T-helper 22 cell (primary cell): ENCODE results near the gene DUSP7.

Experiments used
- DNase-seq: peaks from one replicate; pipeline ENCODE4 v3.0.0-alpha.2; 2020; ENCODE audit warnings: low read depth

Gene DUSP7

DNA sequence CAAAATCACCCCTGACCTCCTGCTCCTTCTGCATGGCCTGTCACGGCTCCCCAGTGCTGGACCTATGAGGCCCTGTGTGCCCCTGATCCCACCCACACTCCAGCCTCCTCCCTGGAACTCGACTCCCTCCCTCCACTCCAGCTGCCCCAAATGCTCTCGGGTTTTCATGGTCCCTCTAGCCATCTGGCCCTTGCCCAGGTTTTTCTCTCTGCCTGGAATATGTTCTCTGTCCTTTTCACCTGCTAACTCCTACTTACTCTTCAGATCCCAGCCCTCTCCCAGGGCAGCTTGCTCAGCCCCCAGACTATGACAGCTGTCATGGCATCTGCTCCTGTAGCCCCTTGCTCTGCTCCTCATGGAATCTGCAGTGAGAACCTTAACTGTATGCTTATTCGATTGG is 30.3 kb downstream of the DUSP7 start:
- DNase-seq, result no peak

DNA sequence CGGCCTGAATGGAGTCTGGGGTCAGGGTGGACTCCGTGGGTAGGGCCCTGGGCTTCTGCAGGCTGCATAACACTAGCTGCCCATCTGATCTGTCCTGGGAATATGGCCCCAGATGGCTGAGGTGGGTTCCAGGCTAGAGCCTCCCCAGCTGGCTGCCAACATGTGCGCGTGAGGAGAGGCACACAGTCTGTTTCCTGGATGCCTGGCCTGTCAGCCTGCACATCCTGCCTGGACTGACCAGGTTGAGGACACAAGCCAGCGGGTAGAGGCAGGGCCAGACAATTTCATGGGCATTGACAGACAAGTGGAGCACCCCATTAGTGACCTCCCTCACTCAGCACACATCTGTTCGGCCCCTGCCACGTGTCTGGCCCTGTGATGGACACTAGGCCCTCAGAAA is 30.9 kb downstream of the DUSP7 start:
- DNase-seq, result no peak

DNA sequence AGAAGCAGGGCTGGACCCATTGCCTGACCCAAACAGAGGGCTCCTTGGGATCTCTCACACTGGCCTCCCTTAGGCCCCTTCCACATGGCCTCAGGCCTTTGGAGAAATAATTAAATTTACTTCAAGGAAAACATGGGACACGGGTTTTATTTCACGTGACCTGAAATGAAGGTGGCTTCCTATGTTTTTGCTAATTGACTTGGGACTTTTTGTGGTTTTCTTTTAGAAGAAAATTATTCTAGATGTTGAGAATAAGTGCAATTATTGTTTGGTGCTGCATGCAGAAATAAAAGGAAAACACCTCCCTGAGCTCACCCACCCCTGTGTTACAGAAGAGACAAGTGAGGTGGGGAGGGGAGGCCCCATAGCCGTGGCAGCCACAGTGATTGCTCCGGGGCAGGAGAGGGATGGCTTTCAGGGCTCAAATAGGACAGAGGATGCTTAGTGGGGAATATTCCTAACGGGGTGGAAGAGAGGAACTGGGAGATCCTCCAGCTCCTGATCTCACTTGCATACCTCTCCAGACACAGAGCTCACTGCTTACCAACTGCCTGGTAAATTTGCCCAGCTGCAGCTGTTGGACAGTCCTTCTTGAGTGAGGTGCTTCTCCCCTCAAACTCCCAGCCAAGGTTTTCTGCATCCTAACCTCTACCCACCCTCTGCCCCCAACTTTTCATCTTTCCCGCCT is 31.5 kb downstream of the DUSP7 start:
- no peak for DNase-seq

DNA sequence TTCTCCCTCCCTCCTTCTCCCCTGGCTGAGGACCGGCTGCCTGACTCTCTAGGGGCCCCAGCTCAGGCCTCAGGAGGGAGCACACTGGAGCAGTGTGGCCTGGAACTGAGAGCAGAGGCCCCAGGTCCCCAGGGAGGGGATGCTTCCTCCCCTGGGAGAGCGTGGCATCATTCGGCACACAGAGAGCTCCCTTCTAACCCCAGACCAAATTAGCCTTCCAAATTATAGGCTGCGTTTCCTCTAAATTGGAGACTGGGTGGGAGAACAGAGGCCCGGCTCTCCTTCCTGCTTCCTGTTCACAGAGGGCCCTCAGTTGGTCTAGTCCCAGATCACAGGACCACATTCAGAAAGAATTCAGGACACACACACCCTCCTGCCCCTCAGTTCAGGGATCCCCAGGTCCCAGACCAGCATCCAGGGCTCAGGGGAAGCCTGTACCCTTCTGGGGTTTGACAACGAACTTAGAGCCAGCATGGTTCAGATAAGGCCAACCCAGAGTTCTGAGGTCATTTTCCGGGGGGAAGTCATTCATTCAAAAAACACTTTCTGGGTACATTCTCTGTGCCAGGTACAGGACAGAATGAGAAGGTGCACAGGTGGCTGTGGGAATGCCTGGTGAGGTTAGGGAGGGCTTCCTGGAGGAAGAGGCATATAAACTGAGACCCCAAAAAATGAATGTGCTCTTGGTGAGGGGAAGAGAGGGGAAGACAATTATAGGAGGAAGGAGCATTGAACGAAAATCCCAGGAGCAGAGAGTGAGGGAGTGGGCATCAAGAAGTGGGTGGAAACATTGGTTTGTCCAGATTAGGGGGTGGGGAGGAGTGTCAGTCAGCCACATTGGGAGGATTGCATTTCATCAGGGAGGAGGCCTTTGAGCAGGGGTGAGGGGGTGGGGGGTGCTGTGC is 32.3 kb downstream of the DUSP7 start:
- DNase-seq, result no peak

DNA sequence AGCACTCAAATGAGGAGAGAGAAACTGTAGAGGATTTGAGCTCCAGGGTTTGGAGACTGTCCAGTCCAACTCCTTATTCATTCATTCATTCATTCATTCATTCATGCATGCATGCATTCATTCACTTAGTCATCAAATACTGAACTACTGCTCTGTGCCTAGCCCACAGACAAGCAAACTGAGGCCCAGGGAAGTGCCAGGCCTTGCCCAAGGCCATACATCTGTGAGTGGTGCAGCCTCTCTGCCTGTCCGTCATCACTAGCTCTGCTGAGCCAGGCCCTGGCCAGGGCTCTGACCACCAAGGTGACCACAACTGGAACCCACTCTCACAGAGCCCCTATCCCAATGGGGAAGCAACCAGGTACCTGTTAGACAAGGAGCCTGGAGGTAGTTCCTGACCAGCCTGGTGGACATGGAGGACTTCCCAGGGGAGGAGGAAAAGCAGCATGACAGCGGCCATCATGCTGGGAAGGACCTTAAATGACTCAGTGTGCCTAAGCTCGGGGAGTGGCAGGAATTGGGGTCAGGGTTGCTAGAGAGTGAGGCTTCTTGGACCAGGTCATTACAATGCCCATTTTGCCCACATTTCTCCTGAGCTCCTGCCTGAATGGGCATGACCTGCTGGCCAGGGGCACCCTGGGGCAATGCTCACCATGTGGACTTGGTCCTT is 33.1 kb downstream of the DUSP7 start:
- DNase-seq, result no peak

DNA sequence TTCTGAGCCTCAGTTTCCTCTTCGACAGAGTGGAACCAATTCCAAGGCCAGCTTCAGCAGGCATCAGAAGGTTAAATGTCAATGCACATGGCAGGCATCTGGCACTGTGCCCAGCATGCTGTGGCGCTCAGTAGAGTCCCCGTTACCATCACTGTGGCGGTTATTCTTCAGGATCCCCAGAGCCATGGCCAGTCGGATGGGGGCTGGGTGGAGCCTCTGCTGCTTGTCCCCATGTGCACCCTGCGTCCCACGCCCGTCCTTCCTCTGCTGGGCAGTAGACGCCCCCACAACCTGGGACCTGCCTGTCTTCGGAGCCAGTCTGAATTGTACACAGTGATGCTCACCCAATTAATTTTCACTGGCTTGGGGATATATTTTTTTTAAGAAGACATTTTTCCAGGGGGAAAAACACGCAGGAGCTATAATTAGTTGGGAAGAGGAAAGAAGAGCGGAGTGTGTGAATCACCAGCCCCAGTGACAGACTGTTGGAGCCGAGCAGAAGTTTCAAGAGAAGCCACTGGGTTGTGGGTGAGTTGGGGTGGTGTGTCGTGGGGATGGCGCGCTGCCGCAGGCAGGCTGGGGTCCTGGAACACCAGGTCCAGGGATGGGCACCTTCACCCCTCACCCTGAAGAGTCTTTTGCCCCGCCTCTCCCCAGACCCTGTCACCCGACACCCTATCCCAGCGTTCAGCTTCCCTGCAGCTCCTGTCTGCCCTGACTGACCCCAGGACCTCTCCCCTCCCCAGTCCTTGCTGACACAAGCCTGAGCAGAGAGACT is 33.9 kb downstream of the DUSP7 start:
- DNase-seq, result no peak

DNA sequence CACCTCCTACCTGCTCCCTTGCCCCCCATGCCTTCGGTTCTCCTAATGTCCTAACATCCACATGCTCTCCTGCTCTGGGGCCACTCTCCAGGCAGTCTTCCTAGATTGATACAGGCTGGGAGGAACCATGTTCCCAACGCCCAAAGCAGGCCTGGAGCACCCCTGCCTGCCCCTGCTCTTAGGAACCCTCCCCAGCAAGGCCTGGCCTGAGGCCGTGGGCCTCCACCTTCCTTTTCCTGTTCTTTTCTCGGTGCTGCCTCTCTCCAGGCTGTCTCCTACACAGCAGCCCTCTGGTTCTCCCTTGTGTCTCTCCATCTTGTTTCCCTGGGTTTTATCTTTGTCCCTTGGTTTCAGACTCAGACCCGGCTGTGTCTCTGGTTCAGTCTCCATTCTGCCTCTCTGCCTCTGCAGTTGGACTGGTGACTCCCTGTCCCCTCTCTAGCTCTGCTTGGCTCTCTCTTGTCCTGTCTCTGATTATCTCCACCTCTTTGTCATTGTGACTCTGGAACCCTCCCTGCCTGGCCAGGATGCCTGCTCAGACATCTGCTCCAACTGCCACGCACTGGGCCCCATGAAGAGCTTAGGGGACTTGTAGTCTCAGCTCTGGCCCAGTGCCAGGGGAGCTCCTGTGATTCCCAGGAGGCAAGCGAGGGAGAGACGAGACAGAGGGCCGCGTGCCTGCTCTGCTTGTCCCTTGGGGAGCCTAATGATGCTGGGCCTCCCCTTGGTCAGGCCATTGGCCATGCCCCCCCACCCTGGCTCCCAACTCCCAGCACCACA is 34.7 kb downstream of the DUSP7 start:
- DNase-seq, result no peak

DNA sequence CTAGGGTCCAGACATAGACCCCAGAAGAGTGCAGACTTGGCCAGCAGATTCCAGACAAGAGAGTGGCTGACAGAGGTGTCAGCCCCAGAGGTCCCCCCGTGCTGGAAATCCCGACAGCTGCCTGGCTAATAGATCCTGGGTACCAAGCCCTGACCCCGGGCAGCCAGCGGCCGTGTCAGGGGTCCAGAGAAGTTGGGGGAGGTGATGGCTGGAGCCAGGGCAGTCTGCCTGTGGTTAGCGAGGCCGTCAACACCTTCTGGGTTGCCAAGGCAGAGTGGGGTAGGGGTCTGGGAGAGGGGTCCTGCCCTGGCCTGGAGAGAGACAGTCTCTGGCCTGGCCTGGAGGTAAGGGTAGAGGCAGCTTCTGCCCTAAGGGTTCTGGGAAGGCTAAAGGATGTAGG is 35.6 kb downstream of the DUSP7 start:
- no peak for DNase-seq

DNA sequence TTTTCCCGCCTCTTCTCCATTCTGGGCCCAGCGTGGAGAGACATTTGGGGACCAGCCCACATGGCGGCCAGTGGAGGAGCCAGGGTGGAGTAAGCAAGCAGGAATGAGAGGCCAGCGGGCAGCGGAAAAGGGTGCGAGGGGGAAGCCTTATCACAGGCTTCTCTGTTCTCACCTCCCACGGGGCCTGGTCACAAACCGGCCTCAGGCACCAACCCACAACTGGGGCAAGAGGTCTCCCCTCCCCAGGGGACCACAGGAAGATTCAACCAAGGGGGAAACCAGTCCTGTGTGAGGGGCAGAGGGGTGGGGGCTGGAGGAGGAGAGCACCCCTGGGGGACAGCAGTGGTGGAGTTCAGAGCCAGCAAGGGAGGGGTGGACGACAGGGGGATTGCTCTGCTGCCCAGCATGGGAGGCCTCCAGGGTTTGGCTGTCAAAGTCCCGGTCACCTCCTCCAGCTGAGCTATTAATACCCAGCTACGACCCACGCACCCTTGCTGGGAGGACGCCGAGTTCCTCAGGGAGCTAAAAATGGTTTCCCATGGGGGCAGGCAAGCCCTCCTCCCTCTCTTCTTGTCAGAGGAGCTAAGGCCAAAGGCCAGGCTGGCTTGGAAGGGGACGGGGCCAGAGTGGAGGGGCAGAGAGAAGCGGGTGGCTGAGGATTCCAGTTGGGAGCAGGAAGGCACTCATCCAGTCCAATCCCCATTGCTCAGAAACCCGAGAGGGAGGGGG is 36.9 kb downstream of the DUSP7 start:
- no peak for DNase-seq

DNA sequence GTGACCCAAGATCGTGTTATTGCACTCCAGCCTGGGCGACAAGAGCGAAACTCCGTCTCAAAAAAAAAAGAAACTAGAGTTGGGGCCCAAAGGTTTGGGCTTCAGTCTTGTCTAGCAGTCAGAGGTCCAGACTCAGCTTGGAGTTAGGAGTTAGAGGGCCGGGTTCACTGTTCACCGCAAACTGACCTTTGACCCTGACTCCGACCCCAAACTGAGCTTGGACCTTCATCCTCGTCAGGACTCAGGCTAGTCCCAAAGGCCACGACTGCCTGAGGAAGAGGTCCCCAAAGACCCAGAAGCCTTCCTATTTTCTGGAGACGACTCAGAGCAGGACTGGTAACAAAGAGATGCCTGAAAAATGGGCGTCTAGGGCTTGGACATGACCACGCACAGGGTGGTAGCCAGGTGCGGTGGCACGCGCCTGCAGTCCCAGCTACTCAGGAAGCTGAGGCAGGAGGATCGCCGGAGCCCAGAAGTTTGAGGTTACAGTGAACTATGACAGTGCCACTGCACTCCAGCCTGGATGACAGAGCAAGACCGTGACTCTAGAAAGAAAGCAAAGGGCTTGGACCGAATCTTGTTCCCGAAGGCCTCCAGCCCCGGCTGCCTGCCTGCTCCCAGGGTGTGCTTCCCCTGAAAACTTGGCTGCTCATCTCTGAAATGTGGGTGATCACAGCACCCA is 37.9 kb downstream of the DUSP7 start:
- no peak for DNase-seq

DNA sequence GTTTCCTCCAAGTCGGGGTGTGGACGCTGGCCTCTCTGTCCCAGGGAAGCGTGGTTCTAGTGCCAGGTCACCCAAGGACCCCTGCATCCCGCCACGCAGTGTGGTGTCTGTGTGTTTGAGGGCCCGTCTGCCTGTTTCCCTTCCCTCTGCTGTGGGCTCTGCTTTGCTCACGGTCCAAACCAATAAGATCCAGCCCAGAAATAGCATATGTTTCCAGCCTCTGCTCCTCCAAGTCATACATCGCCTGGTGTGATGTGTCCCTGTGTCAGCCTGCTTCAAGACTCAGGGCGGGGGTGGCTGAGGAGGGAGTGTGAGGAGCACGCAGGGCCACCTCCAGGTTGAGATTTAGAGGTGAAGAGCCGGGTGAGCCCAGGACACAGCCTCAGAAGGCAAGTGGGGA is 38.8 kb downstream of the DUSP7 start:
- no peak for DNase-seq

DNA sequence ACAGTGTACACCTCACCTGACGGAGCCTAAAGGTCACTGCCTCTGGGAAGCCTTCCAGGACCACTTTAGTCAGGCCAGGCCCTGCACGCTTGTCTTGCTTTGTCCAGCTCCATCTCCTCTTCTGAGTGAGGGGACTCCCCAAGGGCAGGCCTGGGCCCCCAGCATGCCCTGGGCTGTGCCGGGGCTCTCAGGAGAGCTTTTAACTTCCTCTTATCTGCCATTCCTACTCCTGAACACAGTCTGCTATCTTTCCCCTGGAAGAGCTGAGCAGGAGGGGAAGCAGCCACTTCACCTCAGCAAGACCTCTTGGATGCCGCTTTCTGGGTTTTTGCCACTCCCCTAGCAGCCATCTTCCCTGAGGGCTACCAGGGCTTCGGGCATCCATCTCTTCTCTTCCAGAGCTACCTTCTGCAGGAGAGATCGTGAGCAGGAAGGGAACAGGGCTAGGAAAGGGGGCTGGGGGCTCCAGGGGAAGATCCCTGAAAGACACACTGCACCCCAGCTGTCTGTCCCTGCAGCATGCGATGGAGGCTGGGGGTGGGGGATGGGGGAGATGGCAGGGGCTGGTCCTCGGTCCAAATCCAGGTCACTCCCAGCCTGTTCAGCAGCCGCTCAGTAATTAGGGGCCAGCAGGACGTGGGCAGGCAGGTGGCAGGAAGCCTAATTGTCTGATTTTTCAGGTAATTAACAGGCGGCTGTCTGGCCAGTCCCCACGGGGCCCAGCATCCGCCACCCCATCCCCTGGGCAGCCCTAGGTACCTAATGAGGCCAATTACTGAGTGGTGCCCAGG is 40.7 kb downstream of the DUSP7 start:
- no peak for DNase-seq

DNA sequence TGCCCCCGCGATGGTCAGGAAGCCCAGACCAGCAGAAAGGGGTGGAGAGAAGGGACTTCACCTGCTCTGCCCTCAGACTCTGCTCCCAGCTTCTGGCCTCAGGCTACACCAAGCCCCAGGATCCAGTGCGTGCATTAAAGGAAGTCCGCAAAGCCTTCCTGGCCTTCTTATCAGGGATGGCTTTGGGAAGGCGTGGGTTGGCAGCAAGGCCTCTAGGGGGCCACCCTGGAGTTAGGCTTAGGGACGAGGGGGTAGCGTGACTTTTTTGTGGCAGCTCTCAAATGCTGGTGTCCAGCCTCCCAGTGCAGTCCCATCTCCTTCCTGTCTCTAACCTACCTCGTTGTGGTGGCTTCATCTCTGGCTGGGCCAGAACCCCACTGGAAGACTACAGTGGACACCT is 41.8 kb downstream of the DUSP7 start:
- no peak for DNase-seq

DNA sequence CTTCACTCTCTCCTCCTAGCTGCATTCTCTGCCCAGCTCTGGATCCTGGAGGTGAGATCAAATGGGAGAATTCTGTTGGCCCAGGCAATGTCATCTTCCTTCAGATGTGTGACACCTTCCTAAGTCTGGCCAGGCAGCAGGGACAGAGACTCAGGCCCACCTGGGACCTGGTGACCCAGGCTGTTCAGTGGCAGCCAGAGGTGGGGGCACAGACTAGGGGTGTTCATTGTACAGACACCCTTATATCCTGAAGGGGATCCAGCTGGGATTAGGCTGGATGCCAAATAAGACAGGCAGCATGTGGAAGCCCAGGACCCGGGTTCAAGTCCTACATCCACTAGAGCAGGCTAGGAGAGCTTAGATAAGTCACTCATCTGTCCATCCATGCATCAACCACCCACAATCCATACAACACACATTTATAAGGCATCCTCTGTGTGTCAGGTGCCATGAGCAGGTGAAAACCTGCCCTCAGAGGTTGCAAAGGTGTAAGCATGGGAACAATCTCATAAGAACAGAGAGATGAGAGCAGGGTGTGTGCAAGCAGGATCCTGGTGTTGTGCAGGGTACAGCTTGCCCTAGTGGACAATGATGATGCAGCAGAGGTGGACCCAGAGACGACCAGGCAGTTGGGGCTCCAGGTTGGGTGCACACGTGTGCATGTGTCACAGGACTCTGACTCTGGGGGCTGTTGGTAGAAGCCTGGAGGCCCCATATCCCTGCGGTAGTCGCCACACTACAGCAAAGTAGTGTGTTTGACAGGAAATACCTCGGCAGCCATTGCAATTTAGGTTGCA is 42.4 kb downstream of the DUSP7 start:
- no peak for DNase-seq

DNA sequence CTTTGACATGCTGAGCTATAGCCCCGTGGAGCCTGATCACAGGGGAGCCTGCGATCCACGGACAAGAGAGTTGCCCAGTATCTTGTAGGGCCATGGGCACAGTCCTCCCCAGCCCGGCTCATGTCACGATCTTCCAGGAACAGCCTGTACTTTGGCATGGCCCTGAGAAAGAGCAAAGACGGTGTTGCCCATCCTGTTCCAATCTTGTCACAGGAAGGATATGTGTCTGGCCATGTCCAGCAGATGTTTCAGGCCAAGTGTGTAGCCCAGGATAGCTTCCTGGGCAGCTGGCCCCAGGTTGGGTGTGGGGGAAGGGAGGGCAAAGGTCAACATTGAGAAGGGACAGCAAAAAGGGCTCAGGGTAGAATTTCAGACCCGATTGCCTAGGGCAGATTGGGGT is 43.7 kb downstream of the DUSP7 start:
- no peak for DNase-seq

DNA sequence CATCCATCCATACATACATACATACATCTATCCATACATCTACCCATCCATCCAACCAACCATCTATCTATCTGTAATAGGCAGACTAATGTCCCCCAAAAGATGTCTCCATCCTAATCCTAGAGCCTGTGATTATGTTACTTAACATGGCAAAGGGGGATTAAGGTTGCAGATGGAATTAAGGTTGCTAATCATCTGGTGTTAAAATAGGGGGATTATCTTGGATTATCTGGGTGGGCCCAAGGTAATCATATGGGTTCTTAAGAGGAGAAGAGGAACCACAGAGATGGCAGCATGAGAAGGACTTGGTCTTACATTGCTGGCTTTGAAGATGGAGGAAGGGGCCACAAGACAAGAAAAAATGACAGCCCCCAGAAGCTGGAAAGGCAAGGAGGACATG is 45.9 kb downstream of the DUSP7 start:
- DNase-seq, result no peak

DNA sequence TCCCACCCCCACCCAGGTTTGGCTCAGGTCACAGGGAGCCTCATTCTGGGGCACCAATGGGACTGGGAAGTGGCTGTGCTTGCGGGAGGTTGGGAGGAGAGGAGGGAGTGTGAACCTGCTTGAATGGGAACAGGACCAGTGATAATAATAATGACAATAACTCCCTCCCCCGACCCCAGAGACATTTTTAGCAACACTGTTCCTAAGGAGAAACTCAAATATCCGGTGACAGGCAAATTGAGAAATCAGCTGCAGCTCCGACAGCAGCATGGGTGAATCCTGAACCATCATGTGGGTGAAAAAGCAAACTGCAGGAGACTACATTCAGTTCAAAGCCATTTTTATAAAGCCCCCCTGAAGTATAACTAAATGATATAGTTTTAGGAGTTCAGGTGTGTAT is 49.1 kb downstream of the DUSP7 start:
- DNase-seq, result no peak

DNA sequence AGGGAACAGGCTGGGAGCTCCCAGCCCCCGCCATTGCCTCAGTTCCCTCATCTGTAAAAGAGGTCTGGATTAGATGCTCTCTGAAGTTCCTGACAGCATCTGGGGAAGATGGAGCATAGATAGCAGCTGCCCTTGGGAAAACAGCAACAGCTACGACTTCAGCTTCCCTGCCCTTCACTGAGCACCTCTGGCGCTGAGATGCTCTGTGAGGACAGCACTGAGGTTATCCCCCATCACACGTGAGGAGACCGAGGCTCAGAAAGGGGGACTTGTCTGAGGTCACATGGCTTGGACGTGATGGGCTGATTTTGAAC is 49.6 kb downstream of the DUSP7 start:
- no peak for DNase-seq
